Superior temporal gyrus (tissue), 1 donor: ENCODE results near the gene EFCAB11.

Source experiments
- DNase-seq: peaks from one replicate; pipeline ENCODE4 v3.0.0-alpha.2; 2016; ENCODE audit errors: extremely low spot score

Gene EFCAB11

GRCh38 chr14:89957376-89957775, 2.8 kb upstream of the EFCAB11 start:
- no peak for DNase-seq

- DNase-seq: no peak
Measured at GRCh38 chr14:89956661-89957009, 2.1 kb upstream of the EFCAB11 start.

- DNase-seq: peak; percentile 97
Measured at GRCh38 chr14:89955745-89956660, 1.5 kb upstream of the EFCAB11 start, which contains the start of gene TDP1. TSS of gene TDP1 (plus strand) at chr14:89955927. CDS start at chr14:89963115, 7,188 bp downstream.

GRCh38 chr14:89955022-89955744, 653 bp upstream of the EFCAB11 start:
- DNase-seq: no peak

GRCh38 chr14:89953602-89954001, 928 bp downstream of the EFCAB11 start:
- DNase-seq: no peak

DNA sequence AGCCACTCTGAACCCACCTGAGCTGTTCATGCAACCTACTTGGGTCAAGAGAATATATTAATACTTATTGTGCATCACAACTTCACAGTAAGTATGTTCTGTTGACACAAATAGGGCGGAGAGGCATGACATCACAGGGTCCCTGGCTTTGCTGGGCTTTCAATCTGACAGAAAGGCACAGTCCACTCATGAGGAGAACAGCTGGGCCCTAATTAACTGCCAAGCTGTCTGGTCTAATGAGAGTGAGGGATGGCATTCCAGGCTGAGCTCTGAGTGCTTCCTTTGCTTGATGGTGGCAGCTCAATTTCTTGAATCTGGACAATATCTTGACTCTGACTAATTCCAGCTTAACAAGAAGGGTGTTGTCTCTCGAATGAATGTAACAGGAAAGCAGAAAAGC, 2.0 kb downstream of the EFCAB11 start:
- DNase-seq: no peak

- no peak for DNase-seq
Measured at GRCh38 chr14:89947344-89947743, 7.2 kb downstream of the EFCAB11 start.

DNA sequence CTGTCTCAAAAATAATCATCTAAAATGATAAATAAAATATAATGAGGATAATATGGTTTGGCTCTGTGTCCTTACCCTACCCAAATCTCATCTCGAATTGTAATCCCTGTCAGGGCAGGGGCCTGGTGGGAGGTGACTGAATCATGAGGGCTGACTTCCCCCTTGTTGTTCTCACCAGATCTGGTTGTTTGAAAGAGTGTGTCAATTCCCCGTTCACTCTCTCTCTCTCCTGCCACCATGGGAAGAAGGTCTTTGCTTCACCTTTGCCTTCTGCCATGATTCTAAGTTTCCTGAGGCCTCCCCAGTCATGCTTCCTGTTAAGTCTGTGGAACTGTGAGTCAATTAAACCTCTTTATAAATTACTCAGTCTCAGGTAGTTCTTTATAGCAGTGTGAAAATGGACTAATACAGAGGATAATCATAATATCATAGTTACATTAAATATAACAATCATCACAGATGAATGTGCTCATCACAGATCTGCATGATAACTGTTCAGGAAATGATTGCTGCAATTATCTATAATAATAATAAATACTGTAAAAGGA, 12.6 kb downstream of the EFCAB11 start:
- no peak for DNase-seq

DNA sequence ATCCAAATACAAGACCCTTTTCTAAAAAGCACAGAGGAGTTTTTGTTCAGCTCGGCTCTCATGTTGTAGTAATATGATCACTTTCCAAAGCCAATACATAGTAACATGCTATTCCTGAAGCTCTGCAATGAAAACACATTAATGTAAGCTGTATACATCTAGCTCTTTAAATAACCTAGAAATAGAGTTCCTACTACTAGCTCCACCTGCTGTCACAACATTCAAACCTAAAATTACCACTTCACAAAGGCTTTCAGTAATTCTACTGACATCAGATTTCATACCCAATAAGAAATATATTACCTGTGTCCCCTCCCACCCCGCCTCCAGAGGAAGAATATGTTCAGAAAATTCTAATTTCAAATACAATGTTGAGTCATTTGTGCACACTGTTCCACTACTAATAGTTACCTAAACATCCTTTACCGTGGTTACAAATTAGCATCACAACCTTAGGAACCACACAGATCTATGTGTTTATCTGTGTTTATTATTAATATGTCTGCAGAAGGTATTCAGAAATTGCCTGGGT, 17.8 kb downstream of the EFCAB11 start:
- no peak for DNase-seq

DNA sequence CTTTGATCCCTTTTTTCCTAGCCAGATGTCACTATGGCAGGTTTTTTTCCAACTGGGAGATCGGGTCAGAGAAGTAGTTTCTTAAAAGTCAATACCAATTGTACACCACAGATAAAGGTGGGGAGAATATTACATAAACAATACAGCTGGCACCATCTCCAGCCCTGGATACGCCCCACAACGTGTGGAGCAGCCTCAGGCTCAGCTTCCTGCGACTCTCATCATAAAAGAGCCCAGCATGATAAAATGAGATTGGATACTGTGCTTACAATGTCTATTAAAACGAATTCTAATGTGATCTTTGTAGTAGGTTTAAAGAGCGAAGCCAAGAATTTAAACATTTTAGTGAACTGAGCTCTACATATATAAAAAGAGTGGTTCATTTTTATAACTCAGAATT, 21.5 kb downstream of the EFCAB11 start:
- no peak for DNase-seq

GRCh38 chr14:89927186-89927865, 27.2 kb downstream of the EFCAB11 start:
- DNase-seq: no peak

DNA sequence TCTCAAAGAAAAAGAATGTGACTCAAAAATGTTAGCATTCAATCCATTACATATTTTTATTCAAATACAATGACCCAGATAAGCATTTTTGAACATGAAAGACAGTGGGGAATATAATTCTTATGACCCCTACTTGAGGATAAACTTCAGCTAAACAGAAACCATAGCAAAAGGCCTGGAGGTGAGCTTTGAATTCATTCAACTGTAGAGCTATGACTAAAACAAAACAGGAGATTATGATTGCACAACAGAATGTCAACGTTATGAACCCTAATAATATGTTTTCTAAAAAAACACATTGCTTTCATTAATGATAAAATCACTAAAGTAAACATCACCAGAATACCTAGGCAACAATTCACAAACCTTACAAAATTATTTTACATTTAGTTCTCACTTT, 27.8 kb downstream of the EFCAB11 start:
- no peak for DNase-seq

GRCh38 chr14:89924268-89924667, 30.3 kb downstream of the EFCAB11 start:
- DNase-seq: no peak

DNA sequence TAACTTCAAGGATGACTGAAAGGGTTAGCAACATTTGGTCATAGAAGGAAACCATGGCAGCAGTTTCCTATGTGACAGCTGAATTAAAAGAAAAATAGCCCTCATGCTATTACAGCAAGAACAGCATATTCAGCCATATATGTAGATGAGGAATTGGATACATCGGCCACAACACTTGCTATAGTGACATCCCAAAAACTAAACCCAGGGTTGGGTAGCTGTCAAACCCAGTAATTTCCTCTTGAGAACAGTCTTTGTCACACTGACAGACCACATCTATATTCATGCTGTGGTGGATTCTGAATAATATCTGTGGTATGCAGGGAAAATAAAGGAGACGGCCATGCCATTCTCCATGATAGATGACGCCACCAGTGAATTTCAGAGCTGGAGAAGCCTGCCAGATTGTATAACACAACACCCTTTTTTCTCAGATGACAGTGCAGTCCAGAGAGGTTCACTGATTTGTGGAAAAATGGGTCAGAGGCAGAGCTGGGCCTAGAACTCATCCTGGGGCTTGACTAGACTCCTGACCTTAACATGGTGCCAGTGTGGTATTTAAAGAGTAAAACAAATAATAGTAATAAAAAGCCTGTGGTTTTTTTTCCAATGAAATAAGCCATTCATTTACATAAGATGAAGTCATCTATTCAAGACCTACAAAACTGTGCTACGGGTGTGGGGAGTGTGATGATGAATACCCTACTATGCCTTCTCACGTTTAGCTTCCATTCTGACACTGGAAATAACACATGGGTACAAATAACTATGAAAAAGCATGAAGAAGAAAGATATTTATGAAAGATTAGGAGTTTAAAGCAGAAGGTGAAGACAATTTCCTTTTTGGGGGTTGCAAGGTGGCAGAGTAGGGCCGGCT, 32.3 kb downstream of the EFCAB11 start:
- DNase-seq: peak; percentile 82

- no peak for DNase-seq
Measured at GRCh38 chr14:89921346-89921745, 33.2 kb downstream of the EFCAB11 start.

DNA sequence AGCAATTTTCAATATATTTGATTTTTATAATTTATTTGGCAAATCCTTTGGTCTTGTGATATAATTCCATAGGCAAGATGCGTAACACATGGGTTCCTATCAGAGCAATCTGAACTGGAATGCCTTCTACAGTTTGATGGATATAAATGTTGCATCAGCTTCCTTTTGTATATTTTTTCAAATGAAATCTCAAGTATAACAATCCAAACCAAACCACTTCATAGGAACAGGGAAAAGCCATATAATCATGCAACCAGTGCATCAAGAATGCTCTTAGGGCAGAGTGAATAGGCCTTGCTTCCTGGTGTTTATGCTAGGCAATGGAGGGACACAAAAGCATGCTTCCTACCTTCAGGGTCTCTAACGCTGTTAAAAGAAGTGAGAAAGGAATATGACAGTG, 34.5 kb downstream of the EFCAB11 start:
- no peak for DNase-seq

GRCh38 chr14:89918721-89919120, 35.8 kb downstream of the EFCAB11 start:
- DNase-seq: no peak

DNA sequence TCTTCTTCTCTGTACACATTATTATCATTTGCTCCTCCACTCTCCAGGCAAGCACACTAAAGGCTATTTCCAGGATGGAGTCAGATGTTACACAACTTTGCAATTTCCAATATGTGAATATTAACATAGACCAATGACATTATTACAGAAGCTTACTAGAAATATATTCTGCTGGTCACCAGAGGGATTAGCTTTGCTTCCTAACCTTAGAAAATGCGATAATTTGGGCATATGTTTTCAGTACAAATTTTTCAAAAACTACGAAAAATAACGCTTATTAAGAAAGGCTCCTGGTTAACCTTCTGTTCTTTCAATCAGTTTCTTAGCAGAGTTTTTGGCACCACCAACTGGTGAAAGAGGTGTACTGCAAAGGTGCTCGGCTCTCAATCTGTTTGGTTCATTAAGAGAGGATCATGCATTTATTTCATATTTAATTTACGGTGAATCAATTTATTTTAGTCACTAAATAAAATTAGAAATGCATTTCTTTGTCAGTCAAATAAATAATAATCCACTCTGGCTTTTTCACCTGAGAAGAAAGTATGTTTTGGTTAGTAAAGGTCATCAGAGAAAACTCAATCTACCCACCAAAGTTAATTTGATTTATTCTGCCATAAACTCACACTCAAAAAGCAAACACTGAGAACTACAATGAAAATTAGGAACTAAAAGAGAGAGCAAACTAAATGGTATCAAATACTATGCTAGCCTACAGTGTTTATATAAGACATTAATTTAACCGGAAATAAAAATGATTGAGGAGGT, 39.2 kb downstream of the EFCAB11 start:
- peak; percentile 97 for DNase-seq

GRCh38 chr14:89912667-89913211, 41.8 kb downstream of the EFCAB11 start:
- peak; percentile 78 for DNase-seq

GRCh38 chr14:89912221-89912620, 42.3 kb downstream of the EFCAB11 start:
- DNase-seq: no peak
